OCI-LY7 (cell line): ENCODE measurements around the gene SMC5.

Experiments used
- EZH2phosphoT487 ChIP-seq: fragments of 200-600 bp; sonication (generic); IDR thresholded peaks from 2 replicates; pipeline ENCODE4 v1.6.1; 2018; ENCODE audit warnings: low read depth, borderline replicate concordance, mild to moderate bottlenecking, mixed run types, antibody characterized with exemption, low read length, moderate library complexity, mixed read lengths
- TF ChIP-seq, protein P1 (sequence below): fragments of 200-600 bp; sonication (generic); conservative IDR thresholded peaks from 2 replicates; pipeline ENCODE4 v1.5.1; 2014; ENCODE audit warnings: mild to moderate bottlenecking, antibody characterized with exemption, low read length, moderate library complexity, mixed read lengths

DNA sequence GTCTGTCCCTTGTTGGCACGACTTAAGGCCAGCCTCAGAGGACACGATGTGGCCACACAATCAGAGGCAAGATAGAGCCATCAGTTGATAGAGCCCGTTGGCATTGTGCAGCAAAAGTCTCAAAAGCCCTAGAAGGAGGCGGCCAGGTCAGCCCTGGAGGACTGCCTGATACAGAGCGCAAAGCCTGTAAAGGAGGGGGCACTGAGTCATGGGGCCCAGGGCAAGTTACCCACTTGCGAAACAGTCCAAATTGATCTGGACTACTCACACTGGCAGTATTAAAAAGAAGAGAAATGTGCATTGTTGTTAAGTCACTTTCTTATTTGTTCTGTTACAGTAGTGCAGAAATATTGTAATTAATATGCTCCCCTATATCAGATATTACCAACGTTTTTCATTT is 104.2 kb downstream of the SMC5 start:
- TF ChIP-seq, protein P1, sequence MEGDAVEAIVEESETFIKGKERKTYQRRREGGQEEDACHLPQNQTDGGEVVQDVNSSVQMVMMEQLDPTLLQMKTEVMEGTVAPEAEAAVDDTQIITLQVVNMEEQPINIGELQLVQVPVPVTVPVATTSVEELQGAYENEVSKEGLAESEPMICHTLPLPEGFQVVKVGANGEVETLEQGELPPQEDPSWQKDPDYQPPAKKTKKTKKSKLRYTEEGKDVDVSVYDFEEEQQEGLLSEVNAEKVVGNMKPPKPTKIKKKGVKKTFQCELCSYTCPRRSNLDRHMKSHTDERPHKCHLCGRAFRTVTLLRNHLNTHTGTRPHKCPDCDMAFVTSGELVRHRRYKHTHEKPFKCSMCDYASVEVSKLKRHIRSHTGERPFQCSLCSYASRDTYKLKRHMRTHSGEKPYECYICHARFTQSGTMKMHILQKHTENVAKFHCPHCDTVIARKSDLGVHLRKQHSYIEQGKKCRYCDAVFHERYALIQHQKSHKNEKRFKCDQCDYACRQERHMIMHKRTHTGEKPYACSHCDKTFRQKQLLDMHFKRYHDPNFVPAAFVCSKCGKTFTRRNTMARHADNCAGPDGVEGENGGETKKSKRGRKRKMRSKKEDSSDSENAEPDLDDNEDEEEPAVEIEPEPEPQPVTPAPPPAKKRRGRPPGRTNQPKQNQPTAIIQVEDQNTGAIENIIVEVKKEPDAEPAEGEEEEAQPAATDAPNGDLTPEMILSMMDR, result no peak
- no peak for TF ChIP-seq EZH2phosphoT487
